Natural killer cell treated with Interleukin-12 subunit alpha and Interleukin-12 subunit beta and Interleukin-15 and Interleukin-18, amount 100 ng/mL, for 72 hours (primary cell): ENCODE results near the gene CBX6. TPM values are rescaled to one million over a fixed set of nuclear protein-coding genes. Genes with fewer than 3 reads are reported as not detected.

Experiments used
- ATAC-seq, 2 donors: fragments of 150-1000 bp; cut with Tn5 transposase in 1 of 2; sonication (Bioruptor Pico), chemical (Tn5 transposase) in 1 of 2; 2 replicates each; pipeline ENCODE4 v1.10.0; 2021
- DNase-seq: peaks from one replicate; pipeline ENCODE4 v3.0.0; 2022; ENCODE audit warnings: low spot score
- H3K27ac Mint-ChIP-seq, 2 donors: 1 replicate in 1 of 2; 2 replicates in 1 of 2; pipeline ENCODE4 v1.8.0; 2022; ENCODE audit warnings: mixed read lengths in 2 of 2, mild to moderate bottlenecking in 1 of 2, moderate library complexity in 1 of 2
- H3K27me3 Mint-ChIP-seq, 2 donors: 1 replicate in 1 of 2; 2 replicates in 1 of 2; pipeline ENCODE4 v1.8.0; 2022; ENCODE audit warnings: mixed read lengths in 2 of 2
- H3K36me3 Mint-ChIP-seq: one replicate; pipeline ENCODE4 v1.8.0; 2022; ENCODE audit warnings: mixed read lengths
- H3K4me1 Mint-ChIP-seq, 2 donors: 1 replicate in 1 of 2; 2 replicates in 1 of 2; pipeline ENCODE4 v1.8.0; 2022; ENCODE audit warnings: low read depth in 2 of 2, mixed read lengths in 2 of 2, mild to moderate bottlenecking in 1 of 2
- H3K4me3 Mint-ChIP-seq: one replicate; pipeline ENCODE4 v1.8.0; 2022; ENCODE audit warnings: mixed read lengths
- H3K9me3 Mint-ChIP-seq: 2 replicates; pipeline ENCODE4 v1.8.0; 2022; ENCODE audit warnings: mixed read lengths
- total RNA-seq, 2 donors: library from RNA; stranded (reverse); gene quantifications; one replicate each; pipeline ENCODE4 v1.2.3, GENCODE V29; 2022

Gene CBX6
- total RNA-seq, 2 donors from 2014 or later = 95.2 to 137 TPM

GRCh38 chr22:38823637-38824036 lies 48.4 kb downstream of the CBX6 start:
- Mint-ChIP-seq H3K4me1 (peaks cover 0 to 2% of the 10 kb centered on the region in 2 donors), H3K4me3 (no peak overlapping the region), H3K36me3 (no peaks in the 10 kb centered on the region), H3K27ac (peak overlapping the region in 1 of 2 donors; percentile 19), H3K9me3 (no peaks in the 10 kb centered on the region), H3K27me3 (no peaks in the 10 kb centered on the region)
- ATAC-seq (no peak), DNase-seq (no peak)

- peaks cover 0 to 2% of the 10 kb centered on the region in 2 donors for H3K4me1 Mint-ChIP-seq
- H3K4me3 Mint-ChIP-seq = no peak overlapping the region
- ATAC-seq = no peak
- no peaks in the 10 kb centered on the region for H3K36me3 Mint-ChIP-seq
- peak overlapping the region in 1 of 2 donors; percentile 19 for H3K27ac Mint-ChIP-seq
- no peaks in the 10 kb centered on the region for H3K27me3 Mint-ChIP-seq
- DNase-seq = no peak
- no peaks in the 10 kb centered on the region for H3K9me3 Mint-ChIP-seq
Measured at GRCh38 chr22:38823076-38823475, 48.9 kb downstream of the CBX6 start.

DNA sequence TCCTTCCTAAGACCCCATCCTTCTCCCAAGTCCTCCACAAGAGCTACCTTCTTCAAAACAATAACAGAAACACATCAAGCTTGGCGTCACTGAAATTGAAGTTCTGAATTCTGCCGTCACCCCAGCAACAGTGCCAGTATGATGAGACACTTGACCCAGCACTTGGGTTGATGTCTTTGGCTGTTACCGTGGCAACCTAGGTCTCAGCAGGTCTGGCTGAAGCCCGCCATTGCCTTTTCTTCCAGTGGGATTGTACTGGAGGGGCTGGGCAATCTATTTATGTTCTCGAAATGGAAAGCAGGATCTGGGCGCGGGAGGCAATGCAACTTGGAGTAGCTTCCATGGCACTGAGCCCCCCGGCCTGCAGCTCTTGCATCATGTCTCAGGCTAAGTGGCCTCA lies 52.0 kb downstream of the CBX6 start:
- Mint-ChIP-seq H3K4me1 (peaks cover 0 to 2% of the 10 kb centered on the region in 2 donors), H3K4me3 (no peak overlapping the region), H3K9me3 (no peaks in the 10 kb centered on the region), H3K27ac (no peak overlapping the region), H3K27me3 (peaks cover 0 to 6% of the 10 kb centered on the region in 2 donors), H3K36me3 (no peaks in the 10 kb centered on the region)
- no peak for DNase-seq
- no peak for ATAC-seq

DNA sequence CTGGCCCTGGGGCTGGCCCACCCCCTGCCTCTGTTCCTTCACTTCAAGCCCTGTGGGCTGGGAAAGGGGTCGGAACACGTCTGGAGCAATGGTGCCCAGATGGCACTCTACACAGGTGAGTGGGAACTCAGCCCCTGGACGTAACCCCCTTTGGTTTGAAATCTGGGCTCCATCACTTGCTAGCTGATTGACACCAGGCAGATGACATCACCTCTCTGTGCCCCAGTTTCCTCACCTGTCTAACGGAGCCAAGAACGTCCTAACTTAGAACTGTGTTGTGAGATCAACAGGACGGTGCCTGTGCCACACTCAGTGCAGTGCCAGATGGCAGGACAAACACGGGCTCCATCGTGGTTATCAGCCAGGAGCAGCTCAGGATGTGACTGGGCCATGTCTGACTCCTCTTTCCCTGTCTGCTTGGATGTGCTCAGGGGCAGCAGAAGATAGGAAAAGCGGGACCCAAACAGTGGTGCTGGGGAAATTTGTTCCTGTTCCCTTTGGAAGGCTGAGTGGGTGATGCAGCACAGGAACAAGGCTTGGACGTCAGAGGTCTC lies 52.6 kb downstream of the CBX6 start:
- H3K4me3 Mint-ChIP-seq = no peak overlapping the region
- H3K36me3 Mint-ChIP-seq = no peaks in the 10 kb centered on the region
- no peak overlapping the region for H3K27ac Mint-ChIP-seq
- H3K4me1 Mint-ChIP-seq = peaks cover 0 to 2% of the 10 kb centered on the region in 2 donors
- no peaks in the 10 kb centered on the region for H3K9me3 Mint-ChIP-seq
- ATAC-seq = peak in 1 of 2 donors; percentile 12
- DNase-seq = no peak
- H3K27me3 Mint-ChIP-seq = peaks cover 0 to 12% of the 10 kb centered on the region in 2 donors

GRCh38 chr22:38817196-38817595 lies 54.8 kb downstream of the CBX6 start:
- ATAC-seq (no peak), DNase-seq (no peak)
- Mint-ChIP-seq H3K27me3 (peaks cover 0 to 27% of the 10 kb centered on the region in 2 donors), H3K36me3 (no peaks in the 10 kb centered on the region), H3K4me3 (no peak overlapping the region), H3K4me1 (no peaks in the 10 kb centered on the region), H3K27ac (no peak overlapping the region), H3K9me3 (no peaks in the 10 kb centered on the region)

DNA sequence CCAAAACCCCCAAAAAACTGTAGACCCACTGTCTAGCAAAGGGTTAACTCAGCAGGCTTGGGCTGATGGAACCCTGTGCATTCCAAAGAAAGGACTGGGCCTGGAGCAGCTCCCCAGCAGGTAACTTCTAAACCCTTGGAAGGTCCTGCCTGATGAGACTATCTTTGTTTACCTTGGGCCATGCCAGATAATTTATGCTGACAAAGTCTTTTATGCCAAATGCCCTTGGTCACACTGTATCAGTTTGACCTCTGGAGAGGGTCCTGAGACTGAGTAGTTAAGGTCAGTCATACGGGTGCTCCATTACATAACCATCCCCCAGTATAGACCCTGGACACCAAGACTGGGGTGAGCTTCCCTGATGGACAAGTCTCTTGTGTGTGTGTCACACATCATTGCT lies 56.2 kb downstream of the CBX6 start:
- no peaks in the 10 kb centered on the region for H3K36me3 Mint-ChIP-seq
- DNase-seq (no peak), ATAC-seq (no peak)
- no peaks in the 10 kb centered on the region for H3K4me1 Mint-ChIP-seq
- H3K4me3 Mint-ChIP-seq = no peak overlapping the region
- no peaks in the 10 kb centered on the region for H3K9me3 Mint-ChIP-seq
- peaks cover 0 to 34% of the 10 kb centered on the region in 2 donors for H3K27me3 Mint-ChIP-seq
- H3K27ac Mint-ChIP-seq = no peak overlapping the region

Other genes with a start within 250 kb of the CBX6 start
- gene FAM227A, start 215.8 kb downstream of the CBX6 start, total RNA-seq = under 1 TPM in 1 of 2 donors, not detected in 1; 0.59 TPM
- 10 to 100 TPM in 1 of 2 donors, 1 to 10 TPM in 1; 8.7 to 12.4 TPM for gene CBY1, start 215.6 kb downstream of the CBX6 start, total RNA-seq
- gene TOMM22, start 190.3 kb downstream of the CBX6 start, total RNA-seq = 100 to 1,000 TPM; 109 to 153 TPM
- 10 to 100 TPM; 53.6 to 62.3 TPM for gene JOSD1, start 171.3 kb downstream of the CBX6 start, total RNA-seq
- 100 to 1,000 TPM; 135 to 192 TPM for gene GTPBP1, start 166.3 kb downstream of the CBX6 start, total RNA-seq
- gene SUN2, start 116.2 kb downstream of the CBX6 start, total RNA-seq = 100 to 1,000 TPM; 203 to 215 TPM
- gene DNAL4, start 78.1 kb downstream of the CBX6 start, total RNA-seq = 10 to 100 TPM in 1 of 2 donors, 1 to 10 TPM in 1; 9.0 to 11.0 TPM
- 1 to 10 TPM; 1.3 to 1.5 TPM for gene NPTXR, start 28.2 kb downstream of the CBX6 start, total RNA-seq
- gene APOBEC3A, start 85.4 kb upstream of the CBX6 start, total RNA-seq = 1 to 10 TPM in 1 of 2 donors, not detected in 1; 3.3 TPM
- gene APOBEC3B, start 110.1 kb upstream of the CBX6 start, total RNA-seq = 10 to 100 TPM in 1 of 2 donors, under 1 TPM in 1; 0.64 to 12.4 TPM
- gene APOBEC3C, start 142.0 kb upstream of the CBX6 start, total RNA-seq = 100 to 1,000 TPM in 1 of 2 donors, 10 to 100 TPM in 1; 78.5 to 103 TPM
- 10 to 100 TPM; 37.6 to 40.1 TPM for gene APOBEC3D, start 148.9 kb upstream of the CBX6 start, total RNA-seq
- 10 to 100 TPM; 21.7 to 31.6 TPM for gene APOBEC3F, start 168.6 kb upstream of the CBX6 start, total RNA-seq
- 100 to 1,000 TPM; 105 to 169 TPM for gene APOBEC3G, start 205.1 kb upstream of the CBX6 start, total RNA-seq
- gene APOBEC3H, start 225.0 kb upstream of the CBX6 start, total RNA-seq = 1 to 10 TPM; 6.2 to 6.9 TPM